ENCODE data around the gene PKP1.
A peak's percentile ranks its signal among the peaks of the same experiment; 100 is the strongest.

The PKP1 gene

GRCh38 chr1:201318504-201319340 is 35.4 kb downstream of the PKP1 start:
- TF ChIP-seq PPARA (CRISPR knock-in tag; IDR thresholded peaks at IDR 0.05; ENCODE audit: borderline replicate concordance), result no peak
- no peak for TF ChIP-seq TOX (CRISPR knock-in tag; IDR thresholded peaks at IDR 0.05; ENCODE audit: borderline replicate concordance)
- TF ChIP-seq BACH2 (CRISPR knock-in tag; IDR thresholded peaks at IDR 0.05; ENCODE audit: borderline replicate concordance), result no peak
- TF ChIP-seq ZC3H10 (CRISPR knock-in tag; IDR thresholded peaks at IDR 0.05), result no peak
- no peak for TF ChIP-seq GLIS3 (CRISPR knock-in tag; IDR thresholded peaks at IDR 0.05)
- TF ChIP-seq, protein P1, sequence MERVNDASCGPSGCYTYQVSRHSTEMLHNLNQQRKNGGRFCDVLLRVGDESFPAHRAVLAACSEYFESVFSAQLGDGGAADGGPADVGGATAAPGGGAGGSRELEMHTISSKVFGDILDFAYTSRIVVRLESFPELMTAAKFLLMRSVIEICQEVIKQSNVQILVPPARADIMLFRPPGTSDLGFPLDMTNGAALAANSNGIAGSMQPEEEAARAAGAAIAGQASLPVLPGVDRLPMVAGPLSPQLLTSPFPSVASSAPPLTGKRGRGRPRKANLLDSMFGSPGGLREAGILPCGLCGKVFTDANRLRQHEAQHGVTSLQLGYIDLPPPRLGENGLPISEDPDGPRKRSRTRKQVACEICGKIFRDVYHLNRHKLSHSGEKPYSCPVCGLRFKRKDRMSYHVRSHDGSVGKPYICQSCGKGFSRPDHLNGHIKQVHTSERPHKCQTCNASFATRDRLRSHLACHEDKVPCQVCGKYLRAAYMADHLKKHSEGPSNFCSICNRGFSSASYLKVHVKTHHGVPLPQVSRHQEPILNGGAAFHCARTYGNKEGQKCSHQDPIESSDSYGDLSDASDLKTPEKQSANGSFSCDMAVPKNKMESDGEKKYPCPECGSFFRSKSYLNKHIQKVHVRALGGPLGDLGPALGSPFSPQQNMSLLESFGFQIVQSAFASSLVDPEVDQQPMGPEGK (CRISPR knock-in tag; IDR thresholded peaks at IDR 0.05; ENCODE audit: borderline replicate concordance), result no peak
- no peak for ATAC-seq

DNA sequence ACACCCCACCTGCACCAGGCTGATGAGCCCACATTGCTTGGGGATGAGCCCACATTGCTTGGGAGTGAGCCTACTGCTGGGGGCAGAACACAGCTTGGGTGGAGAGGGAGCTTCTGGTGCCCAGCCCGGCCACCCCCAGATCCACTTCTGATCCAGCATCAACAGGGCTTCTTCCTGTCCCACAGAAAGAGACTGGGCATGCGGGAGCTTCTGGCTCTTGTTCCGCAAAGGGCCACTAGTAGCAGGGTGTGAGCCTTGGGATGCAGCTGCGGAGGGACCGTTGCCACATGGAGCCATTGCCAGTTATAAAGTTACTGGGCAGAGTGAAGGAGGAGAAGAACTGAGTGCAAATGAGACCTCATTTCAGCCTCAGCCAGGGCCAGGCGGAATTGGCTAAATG is 36.3 kb downstream of the PKP1 start:
- ATAC-seq, result no peak
- TF ChIP-seq ZNF8 (CRISPR knock-in tag; IDR thresholded peaks at IDR 0.05) (no peak), TCF4 (CRISPR knock-in tag; IDR thresholded peaks at IDR 0.05; ENCODE audit: borderline replicate concordance) (no peak), ZNF565 (CRISPR knock-in tag; conservative IDR thresholded peaks at IDR 0.05; ENCODE audit: low read depth) (no peak)

- TF ChIP-seq TSHZ2 (CRISPR knock-in tag; IDR thresholded peaks at IDR 0.05), result peak; percentile 28; the same call in 1 of the 2 replicates
- TF ChIP-seq CSRNP3 (CRISPR knock-in tag; IDR thresholded peaks at IDR 0.05), result no peak
- no peak; the same call in 2 of the 3 replicates for ATAC-seq
These were observed 37.0 kb downstream of the PKP1 start for GRCh38 chr1:201320168-201320788.

DNA sequence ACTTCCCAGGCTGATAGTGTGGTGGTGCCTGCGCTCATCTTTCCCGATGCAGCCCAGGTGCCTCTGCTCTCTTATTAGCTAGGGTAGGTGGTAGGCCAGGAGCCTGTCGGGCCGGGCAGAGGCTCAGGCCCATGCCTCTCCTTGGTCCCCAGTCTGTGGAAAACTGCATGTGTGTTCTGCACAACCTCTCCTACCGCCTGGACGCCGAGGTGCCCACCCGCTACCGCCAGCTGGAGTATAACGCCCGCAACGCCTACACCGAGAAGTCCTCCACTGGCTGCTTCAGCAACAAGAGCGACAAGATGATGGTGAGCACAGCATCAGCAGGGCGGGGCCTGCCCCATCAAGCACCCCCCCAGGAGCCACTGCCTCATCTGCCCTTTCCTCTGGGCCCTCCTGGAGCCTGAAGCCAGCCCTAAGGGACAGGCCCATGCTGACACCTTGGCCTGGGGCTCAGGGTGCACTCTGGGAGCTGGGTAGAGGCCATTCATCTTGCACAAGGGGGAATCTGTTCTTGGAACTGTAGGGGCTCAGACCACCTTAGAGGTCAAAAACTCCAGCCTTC is 38.6 kb downstream of the PKP1 start:
- no peak for ATAC-seq
- TF ChIP-seq TSHZ2 (CRISPR knock-in tag; IDR thresholded peaks at IDR 0.05) (no peak), ZFP3 (CRISPR knock-in tag; IDR thresholded peaks at IDR 0.05) (no peak), ZNF70 (CRISPR knock-in tag; IDR thresholded peaks at IDR 0.05) (no peak), RARB (CRISPR knock-in tag; IDR thresholded peaks at IDR 0.05) (no peak), TOX (CRISPR knock-in tag; IDR thresholded peaks at IDR 0.05; ENCODE audit: borderline replicate concordance) (no peak), SNAI2 (CRISPR knock-in tag; IDR thresholded peaks at IDR 0.05) (no peak), CSRNP3 (CRISPR knock-in tag; IDR thresholded peaks at IDR 0.05) (no peak), PPARA (CRISPR knock-in tag; IDR thresholded peaks at IDR 0.05; ENCODE audit: borderline replicate concordance) (no peak), BACH2 (CRISPR knock-in tag; IDR thresholded peaks at IDR 0.05; ENCODE audit: borderline replicate concordance) (no peak), TCF4 (CRISPR knock-in tag; IDR thresholded peaks at IDR 0.05; ENCODE audit: borderline replicate concordance) (no peak), ZC3H10 (CRISPR knock-in tag; IDR thresholded peaks at IDR 0.05) (no peak), ZFP30 (CRISPR knock-in tag; IDR thresholded peaks at IDR 0.05) (no peak), ARNTL (CRISPR knock-in tag; IDR thresholded peaks at IDR 0.05; ENCODE audit: borderline replicate concordance, low read depth) (no peak), ZNF8 (CRISPR knock-in tag; IDR thresholded peaks at IDR 0.05) (no peak)
- TF ChIP-seq, protein P2, sequence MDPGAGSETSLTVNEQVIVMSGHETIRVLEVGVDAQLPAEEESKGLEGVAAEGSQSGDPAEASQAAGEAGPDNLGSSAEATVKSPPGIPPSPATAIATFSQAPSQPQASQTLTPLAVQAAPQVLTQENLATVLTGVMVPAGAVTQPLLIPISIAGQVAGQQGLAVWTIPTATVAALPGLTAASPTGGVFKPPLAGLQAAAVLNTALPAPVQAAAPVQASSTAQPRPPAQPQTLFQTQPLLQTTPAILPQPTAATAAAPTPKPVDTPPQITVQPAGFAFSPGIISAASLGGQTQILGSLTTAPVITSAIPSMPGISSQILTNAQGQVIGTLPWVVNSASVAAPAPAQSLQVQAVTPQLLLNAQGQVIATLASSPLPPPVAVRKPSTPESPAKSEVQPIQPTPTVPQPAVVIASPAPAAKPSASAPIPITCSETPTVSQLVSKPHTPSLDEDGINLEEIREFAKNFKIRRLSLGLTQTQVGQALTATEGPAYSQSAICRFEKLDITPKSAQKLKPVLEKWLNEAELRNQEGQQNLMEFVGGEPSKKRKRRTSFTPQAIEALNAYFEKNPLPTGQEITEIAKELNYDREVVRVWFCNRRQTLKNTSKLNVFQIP (CRISPR knock-in tag; IDR thresholded peaks at IDR 0.05; ENCODE audit: borderline replicate concordance, low read depth), result no peak
- TF ChIP-seq, protein P1 (CRISPR knock-in tag; IDR thresholded peaks at IDR 0.05; ENCODE audit: borderline replicate concordance), result no peak

All from SK-N-SH treated with all-trans-retinoic acid at 6 μM for 48 hours (cell line).